GM12864 (cell line): ENCODE measurements around the gene RAD51C.

ENCODE experiments used
- DNase-seq: peaks from one replicate; pipeline ENCODE4 v3.0.0-alpha.2; 2011; ENCODE audit warnings: low read depth
- H3K4me3 ChIP-seq: 2 replicates; pipeline ENCODE4 v1.5.1; 2011; ENCODE audit warnings: mild to moderate bottlenecking, low read depth, low read length, control low read depth
- CTCF ChIP-seq: IDR thresholded peaks from 2 replicates; pipeline ENCODE4 v1.5.1; 2011; ENCODE audit warnings: low read depth, mild to moderate bottlenecking, moderate library complexity, low read length, control low read depth, inconsistent platforms; ENCODE audit errors: missing control alignments

RAD51C gene

GRCh38 chr17:58661499-58661898, 30.9 kb upstream of the RAD51C start:
- no peak overlapping the region for H3K4me3 ChIP-seq
- no peak for TF ChIP-seq CTCF
- DNase-seq = no peak

GRCh38 chr17:58664302-58664701, 28.1 kb upstream of the RAD51C start:
- H3K4me3 ChIP-seq = no peak overlapping the region
- no peak for DNase-seq
- TF ChIP-seq CTCF = no peak

GRCh38 chr17:58665946-58666857, 26.2 kb upstream of the RAD51C start:
- no peak for DNase-seq
- no peak overlapping the region for H3K4me3 ChIP-seq
- no peak for TF ChIP-seq CTCF

- no peak for TF ChIP-seq CTCF
Observed at GRCh38 chr17:58666858-58667267, 25.5 kb upstream of the RAD51C start.

GRCh38 chr17:58667934-58668597, 24.3 kb upstream of the RAD51C start:
- no peak overlapping the region for H3K4me3 ChIP-seq
- no peak for DNase-seq
- TF ChIP-seq CTCF = no peak

More at GRCh38 chr17:58666858-58667267, 25.5 kb upstream of the RAD51C start:
- no peak for DNase-seq
- no peak overlapping the region for H3K4me3 ChIP-seq

GRCh38 chr17:58668598-58668935, 23.8 kb upstream of the RAD51C start:
- no peak overlapping the region for H3K4me3 ChIP-seq
- DNase-seq = no peak
- TF ChIP-seq CTCF = no peak

GRCh38 chr17:58669853-58670252, 22.5 kb upstream of the RAD51C start:
- no peak for TF ChIP-seq CTCF
- no peak for DNase-seq
- H3K4me3 ChIP-seq = no peak overlapping the region
